K562 (cell line): ENCODE data around the gene HPN. TPM values are rescaled to one million over a fixed set of nuclear protein-coding genes. Genes with fewer than 3 reads are reported as not detected.
A peak's percentile ranks its signal among the peaks of the same experiment; 100 is the strongest.

Source experiments
- AFF1 ChIP-seq, 2 experiments: fragments of 450-650 bp; IDR thresholded peaks; 2 replicates each; pipeline ENCODE4 v1.6.1; 2018; ENCODE audit warnings: mild to moderate bottlenecking in 2 of 2, low read depth in 1 of 2; ENCODE audit not compliant: partially characterized antibody in 2 of 2
- CCAR2 ChIP-seq: fragments of 200-400 bp; formaldehyde crosslinking; IDR thresholded peaks from 2 replicates; pipeline ENCODE4 v1.6.1; 2017; ENCODE audit warnings: mild to moderate bottlenecking, low read depth, low read length
- E2F6 ChIP-seq, 2 experiments: IDR thresholded peaks; 2 replicates each; pipeline ENCODE4 v1.6.1; 2011; ENCODE audit warnings: borderline replicate concordance in 1 of 2, control low read depth in 1 of 2, low read depth in 1 of 2, low read length in 1 of 2, mild to moderate bottlenecking in 1 of 2, mixed read lengths in 1 of 2, moderate library complexity in 1 of 2; ENCODE audit not compliant: insufficient read depth in 1 of 2, insufficient read length in 1 of 2, poor library complexity in 1 of 2, severe bottlenecking in 1 of 2; ENCODE audit errors: extremely low read depth in 1 of 2
- EZH2 ChIP-seq: IDR thresholded peaks from 2 replicates; pipeline ENCODE4 v1.6.1; 2012; ENCODE audit warnings: low read depth, mild to moderate bottlenecking, inconsistent platforms, low read length, borderline replicate concordance
- SMAD3 ChIP-seq: fragments of 450-650 bp; formaldehyde crosslinking; conservative IDR thresholded peaks from 2 replicates; pipeline ENCODE4 v1.4.0; 2020; ENCODE audit warnings: mild to moderate bottlenecking
- TCFL5 ChIP-seq: fragments of 250-450 bp; sonication (Bioruptor Pico); conservative IDR thresholded peaks from 2 replicates; pipeline ENCODE4 v1.6.1; 2021; ENCODE audit warnings: mild to moderate bottlenecking, moderate library complexity, matching md5 sums
- ZNF780A ChIP-seq: fragments of 250-450 bp; sonication (Bioruptor Pico); IDR thresholded peaks from 2 replicates; pipeline ENCODE4 v1.5.0; 2021; ENCODE audit warnings: mild to moderate bottlenecking
- ZNF785 ChIP-seq: fragments of 250-450 bp; sonication (Bioruptor Pico); IDR thresholded peaks from 2 replicates; pipeline ENCODE4 v1.4.0; 2020; ENCODE audit warnings: mild to moderate bottlenecking
- polyA plus RNA-seq, 8 experiments: library from polyadenylated mRNA; depleted of rRNA in 4 of 8; stranded (reverse) in 5 of 8; unstranded in 3 of 8; fragments of >200 nt; fragmentation: Nextera tagmentation in 2 of 8; fragmentation: Illumina TruSeq in 1 of 8; extraction: Ambion mirVana in 2 of 8; extraction: Trizol in 1 of 8; gene quantifications; 2 replicates each; pipeline versions ENCODE4 v1.2.1 to v1.2.3, GENCODE V29; 2011 to 2014; ENCODE audit warnings: inconsistent platforms in 1 of 8, missing spikeins in 1 of 8
- total RNA-seq, 7 experiments: library from RNA; depleted of rRNA in 6 of 7; stranded (reverse); fragments of >200 nt in 6 of 7; fragmentation: Illumina TruSeq in 2 of 7; extraction: Trizol in 2 of 7; gene quantifications; 2 replicates each; pipeline versions ENCODE4 v1.2.1 to v1.2.3, GENCODE V29; 2011 to 2021; ENCODE audit warnings: low replicate concordance in 1 of 7
- TF ChIP-seq, protein P1 (sequence below): sonication (generic); formaldehyde crosslinking; IDR thresholded peaks from 2 replicates; pipeline ENCODE4 v1.8.1; 2023; ENCODE audit warnings: missing genetic modification reagents, mild to moderate bottlenecking, borderline replicate concordance
- TF ChIP-seq, protein P2 (sequence below): fragments of 450-650 bp; IDR thresholded peaks from one replicate; pipeline ENCODE4 v1.6.1; 2018; ENCODE audit warnings: mild to moderate bottlenecking, moderate library complexity; ENCODE audit not compliant: partially characterized antibody
- TF ChIP-seq, protein P3 (sequence below): fragments of 250-450 bp; sonication (Bioruptor Pico); IDR thresholded peaks from 2 replicates; pipeline ENCODE4 v1.5.1; 2021; ENCODE audit warnings: mild to moderate bottlenecking

Gene HPN
- total and polyA plus RNA-seq, 9 of the 15 experiments (the other 6 are each of a cell fraction or from before 2014, with no cell fraction given): 0.10 to 0.20 TPM; not detected in 7

- TF ChIP-seq, protein P1, sequence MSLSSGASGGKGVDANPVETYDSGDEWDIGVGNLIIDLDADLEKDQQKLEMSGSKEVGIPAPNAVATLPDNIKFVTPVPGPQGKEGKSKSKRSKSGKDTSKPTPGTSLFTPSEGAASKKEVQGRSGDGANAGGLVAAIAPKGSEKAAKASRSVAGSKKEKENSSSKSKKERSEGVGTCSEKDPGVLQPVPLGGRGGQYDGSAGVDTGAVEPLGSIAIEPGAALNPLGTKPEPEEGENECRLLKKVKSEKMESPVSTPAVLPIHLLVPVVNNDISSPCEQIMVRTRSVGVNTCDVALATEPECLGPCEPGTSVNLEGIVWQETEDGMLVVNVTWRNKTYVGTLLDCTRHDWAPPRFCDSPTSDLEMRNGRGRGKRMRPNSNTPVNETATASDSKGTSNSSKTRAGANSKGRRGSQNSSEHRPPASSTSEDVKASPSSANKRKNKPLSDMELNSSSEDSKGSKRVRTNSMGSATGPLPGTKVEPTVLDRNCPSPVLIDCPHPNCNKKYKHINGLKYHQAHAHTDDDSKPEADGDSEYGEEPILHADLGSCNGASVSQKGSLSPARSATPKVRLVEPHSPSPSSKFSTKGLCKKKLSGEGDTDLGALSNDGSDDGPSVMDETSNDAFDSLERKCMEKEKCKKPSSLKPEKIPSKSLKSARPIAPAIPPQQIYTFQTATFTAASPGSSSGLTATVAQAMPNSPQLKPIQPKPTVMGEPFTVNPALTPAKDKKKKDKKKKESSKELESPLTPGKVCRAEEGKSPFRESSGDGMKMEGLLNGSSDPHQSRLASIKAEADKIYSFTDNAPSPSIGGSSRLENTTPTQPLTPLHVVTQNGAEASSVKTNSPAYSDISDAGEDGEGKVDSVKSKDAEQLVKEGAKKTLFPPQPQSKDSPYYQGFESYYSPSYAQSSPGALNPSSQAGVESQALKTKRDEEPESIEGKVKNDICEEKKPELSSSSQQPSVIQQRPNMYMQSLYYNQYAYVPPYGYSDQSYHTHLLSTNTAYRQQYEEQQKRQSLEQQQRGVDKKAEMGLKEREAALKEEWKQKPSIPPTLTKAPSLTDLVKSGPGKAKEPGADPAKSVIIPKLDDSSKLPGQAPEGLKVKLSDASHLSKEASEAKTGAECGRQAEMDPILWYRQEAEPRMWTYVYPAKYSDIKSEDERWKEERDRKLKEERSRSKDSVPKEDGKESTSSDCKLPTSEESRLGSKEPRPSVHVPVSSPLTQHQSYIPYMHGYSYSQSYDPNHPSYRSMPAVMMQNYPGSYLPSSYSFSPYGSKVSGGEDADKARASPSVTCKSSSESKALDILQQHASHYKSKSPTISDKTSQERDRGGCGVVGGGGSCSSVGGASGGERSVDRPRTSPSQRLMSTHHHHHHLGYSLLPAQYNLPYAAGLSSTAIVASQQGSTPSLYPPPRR (CRISPR knock-in tag): no peak
- TF ChIP-seq EZH2: no peak
- TF ChIP-seq ZNF780A (CRISPR knock-in tag): no peak
- TF ChIP-seq, protein P2, sequence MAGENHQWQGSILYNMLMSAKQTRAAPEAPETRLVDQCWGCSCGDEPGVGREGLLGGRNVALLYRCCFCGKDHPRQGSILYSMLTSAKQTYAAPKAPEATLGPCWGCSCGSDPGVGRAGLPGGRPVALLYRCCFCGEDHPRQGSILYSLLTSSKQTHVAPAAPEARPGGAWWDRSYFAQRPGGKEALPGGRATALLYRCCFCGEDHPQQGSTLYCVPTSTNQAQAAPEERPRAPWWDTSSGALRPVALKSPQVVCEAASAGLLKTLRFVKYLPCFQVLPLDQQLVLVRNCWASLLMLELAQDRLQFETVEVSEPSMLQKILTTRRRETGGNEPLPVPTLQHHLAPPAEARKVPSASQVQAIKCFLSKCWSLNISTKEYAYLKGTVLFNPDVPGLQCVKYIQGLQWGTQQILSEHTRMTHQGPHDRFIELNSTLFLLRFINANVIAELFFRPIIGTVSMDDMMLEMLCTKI: no peak
- TF ChIP-seq SMAD3 (CRISPR knock-in tag): no peak
- peak; percentile 59 to 69 for TF ChIP-seq E2F6 (IDR thresholded peaks at IDR 0.05; ENCODE audit: borderline replicate concordance in 1 of 2, extremely low read depth in 1 of 2, insufficient read depth in 1 of 2, insufficient read length in 1 of 2, low read depth in 1 of 2, low read length in 1 of 2, poor library complexity in 1 of 2, severe bottlenecking in 1 of 2)
- TF ChIP-seq CCAR2: no peak
- no peak for TF ChIP-seq TCFL5 (CRISPR knock-in tag)
- TF ChIP-seq, protein P3, sequence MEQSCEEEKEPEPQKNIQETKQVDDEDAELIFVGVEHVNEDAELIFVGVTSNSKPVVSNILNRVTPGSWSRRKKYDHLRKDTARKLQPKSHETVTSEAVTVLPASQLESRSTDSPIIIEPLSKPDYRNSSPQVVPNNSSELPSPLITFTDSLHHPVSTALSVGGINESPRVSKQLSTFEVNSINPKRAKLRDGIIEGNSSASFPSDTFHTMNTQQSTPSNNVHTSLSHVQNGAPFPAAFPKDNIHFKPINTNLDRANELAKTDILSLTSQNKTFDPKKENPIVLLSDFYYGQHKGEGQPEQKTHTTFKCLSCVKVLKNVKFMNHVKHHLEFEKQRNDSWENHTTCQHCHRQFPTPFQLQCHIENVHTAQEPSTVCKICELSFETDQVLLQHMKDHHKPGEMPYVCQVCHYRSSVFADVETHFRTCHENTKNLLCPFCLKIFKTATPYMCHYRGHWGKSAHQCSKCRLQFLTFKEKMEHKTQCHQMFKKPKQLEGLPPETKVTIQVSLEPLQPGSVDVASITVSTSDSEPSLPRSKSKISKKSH (CRISPR knock-in tag): no peak
- TF ChIP-seq ZNF785 (CRISPR knock-in tag): no peak
- TF ChIP-seq AFF1 (IDR thresholded peaks at IDR 0.05; ENCODE audit: low read depth in 1 of 2, partially characterized antibody in 2 of 2): peak in 1 of 2 experiments; percentile 32
Measured at GRCh38 chr19:35040826-35041547, 534 bp upstream of the HPN start (continued).
